GM19397 (cell line): Measurements from ENCODE around the gene NR2F2.

Experiments
- ATAC-seq: cut with Tn5 transposase; IDR thresholded peaks from one replicate; pipeline ENCODE4 v1.9.1; 2021; ENCODE audit warnings: mild to moderate bottlenecking, moderate library complexity; ENCODE audit not compliant: unreplicated experiment

Gene NR2F2

GRCh38 chr15:96330450-96331143 is at the start of gene NR2F2:
Gene NR2F2, plus strand, starts transcription at chr15:96330700. Its CDS starts 1,406 bp downstream, at chr15:96332106.
- peak; percentile 73 for ATAC-seq

- ATAC-seq, result no peak
Observed at GRCh38 chr15:96285305-96285704, 45.2 kb upstream of the NR2F2 start.

GRCh38 chr15:96285729-96286254 is 44.7 kb upstream of the NR2F2 start:
- ATAC-seq, result no peak

GRCh38 chr15:96290679-96291078 is 39.8 kb upstream of the NR2F2 start:
- ATAC-seq, result no peak

- no peak for ATAC-seq
Observed at GRCh38 chr15:96292635-96293034, 37.9 kb upstream of the NR2F2 start.

- ATAC-seq, result no peak
Observed at GRCh38 chr15:96293441-96293840, 37.1 kb upstream of the NR2F2 start.

- ATAC-seq, result no peak
Observed at GRCh38 chr15:96294766-96295165, 35.7 kb upstream of the NR2F2 start.

GRCh38 chr15:96296264-96296663 is 34.2 kb upstream of the NR2F2 start:
- ATAC-seq, result no peak

GRCh38 chr15:96297783-96298182 is 32.7 kb upstream of the NR2F2 start:
- no peak for ATAC-seq

- ATAC-seq, result no peak
Observed at GRCh38 chr15:96298217-96298616, 32.3 kb upstream of the NR2F2 start.

GRCh38 chr15:96300836-96301235 is 29.7 kb upstream of the NR2F2 start:
- no peak for ATAC-seq

GRCh38 chr15:96303503-96304056 is 26.9 kb upstream of the NR2F2 start:
- no peak for ATAC-seq

GRCh38 chr15:96304839-96305238 is 25.7 kb upstream of the NR2F2 start:
- ATAC-seq, result no peak

GRCh38 chr15:96306321-96306720 is 24.2 kb upstream of the NR2F2 start:
- ATAC-seq, result no peak

GRCh38 chr15:96307856-96308394 is 22.6 kb upstream of the NR2F2 start:
- ATAC-seq, result no peak

- no peak for ATAC-seq
Observed at GRCh38 chr15:96309143-96309660, 21.3 kb upstream of the NR2F2 start.

- ATAC-seq, result no peak
Observed at GRCh38 chr15:96311256-96311955, 19.1 kb upstream of the NR2F2 start.

GRCh38 chr15:96311956-96312294 is 18.6 kb upstream of the NR2F2 start:
- ATAC-seq, result no peak

GRCh38 chr15:96312641-96313335 is 17.7 kb upstream of the NR2F2 start:
- no peak for ATAC-seq

- no peak for ATAC-seq
Observed at GRCh38 chr15:96314518-96314917, 16.0 kb upstream of the NR2F2 start.

- ATAC-seq, result no peak
Observed at GRCh38 chr15:96314963-96315362, 15.5 kb upstream of the NR2F2 start.
